ENCODE data around the gene MAN1C1. TPM values are rescaled to one million over a fixed set of nuclear protein-coding genes. Genes with fewer than 3 reads are reported as not detected.
A peak's percentile ranks its signal among the peaks of the same experiment; 100 is the strongest.

MAN1C1 gene
- total RNA-seq, 1 donor from 2014 or later: 0.63 TPM

- no peak overlapping the region for H3K4me3 ChIP-seq (ENCODE audit: low read depth, low read length)
- TF ChIP-seq CTCF (conservative IDR thresholded peaks at IDR 0.05; ENCODE audit: low read depth, low read length): no peak
- DNase-seq (ENCODE audit: low read depth): no peak
Observed at GRCh38 chr1:25793585-25794170, 177.1 kb downstream of the MAN1C1 start.

GRCh38 chr1:25794325-25794724 is 177.7 kb downstream of the MAN1C1 start:
- no peak overlapping the region for H3K4me3 ChIP-seq (ENCODE audit: low read depth, low read length)
- no peak for TF ChIP-seq CTCF (conservative IDR thresholded peaks at IDR 0.05; ENCODE audit: low read depth, low read length)
- DNase-seq (ENCODE audit: low read depth): no peak

- TF ChIP-seq CTCF (conservative IDR thresholded peaks at IDR 0.05; ENCODE audit: low read depth, low read length): no peak
- no peak for DNase-seq (ENCODE audit: low read depth)
- no peak overlapping the region for H3K4me3 ChIP-seq (ENCODE audit: low read depth, low read length)
Observed at GRCh38 chr1:25795211-25795610, 178.6 kb downstream of the MAN1C1 start.

GRCh38 chr1:25795946-25796810 is 179.6 kb downstream of the MAN1C1 start:
- TF ChIP-seq CTCF (conservative IDR thresholded peaks at IDR 0.05; ENCODE audit: low read depth, low read length): no peak
- no peak for DNase-seq (ENCODE audit: low read depth)
- no peak overlapping the region for H3K4me3 ChIP-seq (ENCODE audit: low read depth, low read length)

GRCh38 chr1:25796811-25797458 is 180.3 kb downstream of the MAN1C1 start:
- TF ChIP-seq CTCF (conservative IDR thresholded peaks at IDR 0.05; ENCODE audit: low read depth, low read length): peak; percentile 82
- no peak overlapping the region for H3K4me3 ChIP-seq (ENCODE audit: low read depth, low read length)
- no peak for DNase-seq (ENCODE audit: low read depth)

- no peak overlapping the region for H3K4me3 ChIP-seq (ENCODE audit: low read depth, low read length)
- DNase-seq (ENCODE audit: low read depth): no peak
- TF ChIP-seq CTCF (conservative IDR thresholded peaks at IDR 0.05; ENCODE audit: low read depth, low read length): peak; percentile 64
Observed at GRCh38 chr1:25797939-25798338, 181.3 kb downstream of the MAN1C1 start.

Measured in epithelial cell of proximal tubule (primary cell).